ENCODE results near the gene LMF1. TPM values are rescaled to one million over a fixed set of nuclear protein-coding genes. Genes with fewer than 3 reads are reported as not detected.

Gene LMF1
- total and polyA plus RNA-seq, 9 of the 15 experiments (the other 6 are each of a cell fraction or from before 2014, with no cell fraction given) = 0.11 to 1.6 (median 0.55) TPM; not detected in 1

DNA sequence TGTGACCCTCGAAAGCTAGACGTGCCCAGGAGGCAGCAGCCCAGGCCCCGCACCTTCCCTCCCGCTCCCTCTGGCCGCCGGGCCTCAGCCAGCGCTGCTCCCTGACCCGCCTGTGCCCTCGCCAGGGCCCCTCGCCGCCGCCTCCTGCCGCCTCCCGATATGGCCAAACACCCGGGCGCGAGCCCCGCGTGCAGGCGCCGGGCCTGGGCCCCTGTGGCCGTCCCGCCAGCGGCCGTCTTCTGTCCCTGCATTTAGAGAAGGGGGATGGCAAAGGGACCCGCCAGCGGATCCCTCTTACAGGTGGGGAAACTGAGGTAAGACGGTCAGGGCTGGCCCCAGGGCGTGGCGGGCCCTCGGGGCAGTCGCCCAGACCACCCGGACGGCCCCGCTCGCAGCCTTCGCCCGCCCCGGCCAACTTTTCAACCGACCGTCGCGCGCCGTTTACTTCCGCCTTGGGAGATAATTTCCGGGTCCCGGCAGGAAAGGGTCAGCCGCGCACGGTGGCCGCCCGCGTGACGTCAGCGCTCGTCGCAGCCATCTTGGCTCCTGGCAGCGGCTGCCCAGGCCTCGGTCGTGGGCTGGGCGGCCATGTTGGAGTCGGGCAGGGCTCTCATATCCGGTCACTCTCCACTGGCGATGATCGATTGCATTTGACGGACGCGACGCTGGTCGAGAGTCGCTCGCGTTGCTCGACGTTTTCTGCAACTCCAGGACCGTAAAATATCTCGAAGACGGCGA, 163.3 kb downstream of the LMF1 start (continued):
- TF ChIP-seq SRSF7 (optimal IDR thresholded peaks at IDR 0.05; ENCODE audit: low read depth, low read length) = no peak
- no peak for TF ChIP-seq ZSCAN32 (CRISPR knock-in tag; IDR thresholded peaks at IDR 0.05)
- no peak for TF ChIP-seq NFRKB (IDR thresholded peaks at IDR 0.05; ENCODE audit: low read depth)
- no peak; the same call in 1 of the 2 replicates for TF ChIP-seq DMBX1 (CRISPR knock-in tag; IDR thresholded peaks at IDR 0.05; ENCODE audit: borderline replicate concordance)
- no peak for TF ChIP-seq OTX1 (CRISPR knock-in tag; IDR thresholded peaks at IDR 0.05)
- no peak for TF ChIP-seq ZNF444 (CRISPR knock-in tag; IDR thresholded peaks at IDR 0.05)
- TF ChIP-seq, protein P1, sequence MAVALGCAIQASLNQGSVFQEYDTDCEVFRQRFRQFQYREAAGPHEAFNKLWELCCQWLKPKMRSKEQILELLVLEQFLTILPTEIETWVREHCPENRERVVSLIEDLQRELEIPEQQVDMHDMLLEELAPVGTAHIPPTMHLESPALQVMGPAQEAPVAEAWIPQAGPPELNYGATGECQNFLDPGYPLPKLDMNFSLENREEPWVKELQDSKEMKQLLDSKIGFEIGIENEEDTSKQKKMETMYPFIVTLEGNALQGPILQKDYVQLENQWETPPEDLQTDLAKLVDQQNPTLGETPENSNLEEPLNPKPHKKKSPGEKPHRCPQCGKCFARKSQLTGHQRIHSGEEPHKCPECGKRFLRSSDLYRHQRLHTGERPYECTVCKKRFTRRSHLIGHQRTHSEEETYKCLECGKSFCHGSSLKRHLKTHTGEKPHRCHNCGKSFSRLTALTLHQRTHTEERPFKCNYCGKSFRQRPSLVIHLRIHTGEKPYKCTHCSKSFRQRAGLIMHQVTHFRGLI (CRISPR knock-in tag; IDR thresholded peaks at IDR 0.05) = no peak
- no peak for TF ChIP-seq ZNF583 (CRISPR knock-in tag; IDR thresholded peaks at IDR 0.05)
- TF ChIP-seq ZFP1 (CRISPR knock-in tag; IDR thresholded peaks at IDR 0.05) = no peak
- no peak for TF ChIP-seq ZNF584 (CRISPR knock-in tag; IDR thresholded peaks at IDR 0.05; ENCODE audit: low read depth)
- TF ChIP-seq, protein P2, sequence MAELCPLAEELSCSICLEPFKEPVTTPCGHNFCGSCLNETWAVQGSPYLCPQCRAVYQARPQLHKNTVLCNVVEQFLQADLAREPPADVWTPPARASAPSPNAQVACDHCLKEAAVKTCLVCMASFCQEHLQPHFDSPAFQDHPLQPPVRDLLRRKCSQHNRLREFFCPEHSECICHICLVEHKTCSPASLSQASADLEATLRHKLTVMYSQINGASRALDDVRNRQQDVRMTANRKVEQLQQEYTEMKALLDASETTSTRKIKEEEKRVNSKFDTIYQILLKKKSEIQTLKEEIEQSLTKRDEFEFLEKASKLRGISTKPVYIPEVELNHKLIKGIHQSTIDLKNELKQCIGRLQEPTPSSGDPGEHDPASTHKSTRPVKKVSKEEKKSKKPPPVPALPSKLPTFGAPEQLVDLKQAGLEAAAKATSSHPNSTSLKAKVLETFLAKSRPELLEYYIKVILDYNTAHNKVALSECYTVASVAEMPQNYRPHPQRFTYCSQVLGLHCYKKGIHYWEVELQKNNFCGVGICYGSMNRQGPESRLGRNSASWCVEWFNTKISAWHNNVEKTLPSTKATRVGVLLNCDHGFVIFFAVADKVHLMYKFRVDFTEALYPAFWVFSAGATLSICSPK (IDR thresholded peaks at IDR 0.05; ENCODE audit: borderline replicate concordance) = no peak
- TF ChIP-seq ZNF764 (CRISPR knock-in tag; IDR thresholded peaks at IDR 0.05; ENCODE audit: low read depth) = no peak
- TF ChIP-seq, protein P3, sequence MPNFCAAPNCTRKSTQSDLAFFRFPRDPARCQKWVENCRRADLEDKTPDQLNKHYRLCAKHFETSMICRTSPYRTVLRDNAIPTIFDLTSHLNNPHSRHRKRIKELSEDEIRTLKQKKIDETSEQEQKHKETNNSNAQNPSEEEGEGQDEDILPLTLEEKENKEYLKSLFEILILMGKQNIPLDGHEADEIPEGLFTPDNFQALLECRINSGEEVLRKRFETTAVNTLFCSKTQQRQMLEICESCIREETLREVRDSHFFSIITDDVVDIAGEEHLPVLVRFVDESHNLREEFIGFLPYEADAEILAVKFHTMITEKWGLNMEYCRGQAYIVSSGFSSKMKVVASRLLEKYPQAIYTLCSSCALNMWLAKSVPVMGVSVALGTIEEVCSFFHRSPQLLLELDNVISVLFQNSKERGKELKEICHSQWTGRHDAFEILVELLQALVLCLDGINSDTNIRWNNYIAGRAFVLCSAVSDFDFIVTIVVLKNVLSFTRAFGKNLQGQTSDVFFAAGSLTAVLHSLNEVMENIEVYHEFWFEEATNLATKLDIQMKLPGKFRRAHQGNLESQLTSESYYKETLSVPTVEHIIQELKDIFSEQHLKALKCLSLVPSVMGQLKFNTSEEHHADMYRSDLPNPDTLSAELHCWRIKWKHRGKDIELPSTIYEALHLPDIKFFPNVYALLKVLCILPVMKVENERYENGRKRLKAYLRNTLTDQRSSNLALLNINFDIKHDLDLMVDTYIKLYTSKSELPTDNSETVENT (CRISPR knock-in tag; IDR thresholded peaks at IDR 0.05) = peak; percentile 53; the same call in 1 of the 2 replicates
- TF ChIP-seq HNRNPLL (IDR thresholded peaks at IDR 0.05; ENCODE audit: low read depth, low read length, poor library complexity, severe bottlenecking) = no peak
- TF ChIP-seq, protein P4, sequence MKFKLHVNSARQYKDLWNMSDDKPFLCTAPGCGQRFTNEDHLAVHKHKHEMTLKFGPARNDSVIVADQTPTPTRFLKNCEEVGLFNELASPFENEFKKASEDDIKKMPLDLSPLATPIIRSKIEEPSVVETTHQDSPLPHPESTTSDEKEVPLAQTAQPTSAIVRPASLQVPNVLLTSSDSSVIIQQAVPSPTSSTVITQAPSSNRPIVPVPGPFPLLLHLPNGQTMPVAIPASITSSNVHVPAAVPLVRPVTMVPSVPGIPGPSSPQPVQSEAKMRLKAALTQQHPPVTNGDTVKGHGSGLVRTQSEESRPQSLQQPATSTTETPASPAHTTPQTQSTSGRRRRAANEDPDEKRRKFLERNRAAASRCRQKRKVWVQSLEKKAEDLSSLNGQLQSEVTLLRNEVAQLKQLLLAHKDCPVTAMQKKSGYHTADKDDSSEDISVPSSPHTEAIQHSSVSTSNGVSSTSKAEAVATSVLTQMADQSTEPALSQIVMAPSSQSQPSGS (CRISPR knock-in tag; IDR thresholded peaks at IDR 0.05) = peak; percentile 86
- TF ChIP-seq L3MBTL2 (IDR thresholded peaks at IDR 0.05) = peak; percentile 96
- TF ChIP-seq MTF1 (CRISPR knock-in tag; IDR thresholded peaks at IDR 0.05; ENCODE audit: borderline replicate concordance) = no peak
- no peak for TF ChIP-seq GATAD2A (IDR thresholded peaks at IDR 0.05)
- TF ChIP-seq MAFK (IDR thresholded peaks at IDR 0.05; ENCODE audit: low read length) = peak; percentile 30; the same call in 1 of the 2 replicates

Data from K562 (cell line).